H4 (cell line): ENCODE measurements around the gene ATP9A. TPM values are rescaled to one million over a fixed set of nuclear protein-coding genes. Genes with fewer than 3 reads are reported as not detected.

Source experiments
- DNase-seq: peaks from one replicate; pipeline ENCODE4 v3.0.0-alpha.2; 2015; ENCODE audit warnings: low spot score
- total RNA-seq: library from RNA; depleted of rRNA; stranded (reverse); fragments of >200 nt; shearing (Covaris generic); gene quantifications from 2 replicates; pipeline ENCODE4 v1.2.3, GENCODE V29; 2014; rRNA removed

Gene ATP9A
- total RNA-seq, 1 experiment from 2014 or later: 4.1 TPM

GRCh38 chr20:51554538-51555165 lies 213.5 kb downstream of the ATP9A start:
- DNase-seq: no peak

DNA sequence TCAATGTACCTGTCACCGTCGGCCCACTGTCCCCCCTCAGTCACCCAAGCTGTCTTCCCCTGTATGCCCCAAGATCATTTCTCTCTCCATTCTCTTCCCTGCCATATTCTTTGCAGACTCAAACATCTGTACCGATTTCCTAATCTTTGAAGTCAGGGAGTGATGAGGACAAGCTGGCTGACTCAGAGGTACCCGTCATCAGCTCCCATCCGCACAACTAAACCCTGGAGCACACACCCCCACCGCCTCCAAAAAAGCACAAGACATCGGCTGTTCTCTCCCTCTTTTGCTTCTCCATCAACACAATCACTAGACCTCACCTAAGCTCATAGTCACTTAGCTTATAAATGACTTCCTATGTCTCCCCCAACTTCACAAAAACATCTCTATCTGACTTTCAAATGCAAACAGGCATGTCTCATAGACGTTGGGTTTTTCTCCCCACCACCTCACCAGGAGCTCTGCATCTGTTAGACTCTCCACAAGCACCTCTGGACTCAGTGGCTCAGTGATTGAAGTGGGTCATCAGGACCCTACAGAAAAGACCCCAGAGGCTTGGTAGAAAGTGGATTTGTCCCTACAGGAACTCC lies 214.2 kb downstream of the ATP9A start:
- no peak for DNase-seq

DNA sequence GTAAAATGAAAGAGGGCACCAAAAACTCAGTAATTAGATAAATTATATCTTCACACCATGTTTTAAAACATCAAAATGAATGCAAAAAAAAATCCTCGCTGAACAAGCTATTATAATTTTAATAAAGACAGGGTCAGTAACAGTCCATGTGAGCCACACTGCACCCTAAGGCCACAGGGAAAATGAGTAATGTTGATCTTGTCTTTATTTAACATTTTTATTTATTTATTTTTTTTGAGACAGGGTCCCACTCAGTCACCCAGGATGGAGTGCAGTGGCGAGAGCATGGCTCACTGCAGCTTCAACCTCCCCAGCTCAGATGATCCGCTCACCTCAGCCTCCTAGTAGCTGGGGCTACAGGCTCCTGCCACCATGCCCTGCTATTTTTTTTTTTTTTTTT lies 217.0 kb downstream of the ATP9A start:
- no peak for DNase-seq

DNA sequence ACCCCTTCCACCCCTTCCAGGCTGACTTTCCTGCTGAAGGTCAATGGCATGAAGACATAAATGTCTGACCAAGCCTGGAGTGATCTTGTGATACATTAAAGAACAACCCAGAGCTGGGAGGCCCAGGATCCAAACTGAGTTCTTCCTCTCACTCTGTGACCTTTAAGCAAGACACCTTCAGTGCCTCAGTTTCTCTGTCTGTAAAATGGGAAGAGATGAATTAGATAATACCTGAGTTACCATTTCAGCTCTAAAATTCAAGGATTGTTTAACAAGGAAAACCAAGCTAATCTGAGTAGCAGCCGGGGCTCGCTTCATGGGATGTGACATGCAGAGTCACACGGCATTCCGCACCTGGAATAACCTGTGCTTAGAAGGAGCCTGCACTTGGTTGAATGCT lies 218.7 kb downstream of the ATP9A start:
- DNase-seq: no peak

DNA sequence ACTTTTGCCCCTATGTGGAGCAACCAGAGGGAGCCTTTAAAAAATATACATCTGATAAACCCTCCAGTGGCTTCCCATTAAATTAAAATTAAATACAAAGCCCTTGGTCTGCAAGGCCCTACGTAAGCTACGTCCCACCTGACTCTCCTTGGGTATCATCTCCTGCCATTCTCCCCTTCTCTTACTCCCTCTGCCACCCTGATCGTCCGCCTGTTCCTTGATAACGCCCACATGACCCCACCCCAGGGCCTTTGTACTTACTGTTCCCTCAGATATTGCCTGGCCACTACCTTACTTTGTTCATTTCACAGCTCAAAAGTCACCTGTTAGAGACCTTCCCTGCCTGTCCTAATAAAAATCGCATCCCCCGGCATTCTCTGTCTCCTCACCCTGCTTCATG lies 220.2 kb downstream of the ATP9A start:
- DNase-seq: no peak

Other genes starting within 250 kb of the ATP9A start
- gene NFATC2, start 225.7 kb downstream of the ATP9A start, total RNA-seq: 0.08 and 0.23 TPM in 2 replicates
- not detected in 2 replicates for gene SALL4, start 34.1 kb upstream of the ATP9A start, total RNA-seq